HG03196 (cell line): ENCODE results near the gene SKOR1.

Source experiments
- ATAC-seq: cut with Tn5 transposase; IDR thresholded peaks from one replicate; pipeline ENCODE4 v1.9.1; 2021; ENCODE audit not compliant: unreplicated experiment

Gene SKOR1, protein sequence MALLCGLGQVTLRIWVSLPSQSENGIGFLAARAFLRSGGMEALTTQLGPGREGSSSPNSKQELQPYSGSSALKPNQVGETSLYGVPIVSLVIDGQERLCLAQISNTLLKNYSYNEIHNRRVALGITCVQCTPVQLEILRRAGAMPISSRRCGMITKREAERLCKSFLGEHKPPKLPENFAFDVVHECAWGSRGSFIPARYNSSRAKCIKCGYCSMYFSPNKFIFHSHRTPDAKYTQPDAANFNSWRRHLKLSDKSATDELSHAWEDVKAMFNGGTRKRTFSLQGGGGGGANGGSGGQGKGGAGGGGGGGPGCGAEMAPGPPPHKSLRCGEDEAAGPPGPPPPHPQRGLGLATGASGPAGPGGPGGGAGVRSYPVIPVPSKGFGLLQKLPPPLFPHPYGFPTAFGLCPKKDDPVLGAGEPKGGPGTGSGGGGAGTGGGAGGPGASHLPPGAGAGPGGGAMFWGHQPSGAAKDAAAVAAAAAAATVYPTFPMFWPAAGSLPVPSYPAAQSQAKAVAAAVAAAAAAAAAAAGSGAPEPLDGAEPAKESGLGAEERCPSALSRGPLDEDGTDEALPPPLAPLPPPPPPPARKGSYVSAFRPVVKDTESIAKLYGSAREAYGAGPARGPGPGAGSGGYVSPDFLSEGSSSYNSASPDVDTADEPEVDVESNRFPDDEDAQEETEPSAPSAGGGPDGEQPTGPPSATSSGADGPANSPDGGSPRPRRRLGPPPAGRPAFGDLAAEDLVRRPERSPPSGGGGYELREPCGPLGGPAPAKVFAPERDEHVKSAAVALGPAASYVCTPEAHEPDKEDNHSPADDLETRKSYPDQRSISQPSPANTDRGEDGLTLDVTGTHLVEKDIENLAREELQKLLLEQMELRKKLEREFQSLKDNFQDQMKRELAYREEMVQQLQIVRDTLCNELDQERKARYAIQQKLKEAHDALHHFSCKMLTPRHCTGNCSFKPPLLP

GRCh38 chr15:67824976-67825880 lies at the start of gene SKOR1:
Gene SKOR1 (plus strand): TSS chr15:67825509. CDS start chr15:67825603, 94 bp downstream.
- no peak for ATAC-seq

DNA sequence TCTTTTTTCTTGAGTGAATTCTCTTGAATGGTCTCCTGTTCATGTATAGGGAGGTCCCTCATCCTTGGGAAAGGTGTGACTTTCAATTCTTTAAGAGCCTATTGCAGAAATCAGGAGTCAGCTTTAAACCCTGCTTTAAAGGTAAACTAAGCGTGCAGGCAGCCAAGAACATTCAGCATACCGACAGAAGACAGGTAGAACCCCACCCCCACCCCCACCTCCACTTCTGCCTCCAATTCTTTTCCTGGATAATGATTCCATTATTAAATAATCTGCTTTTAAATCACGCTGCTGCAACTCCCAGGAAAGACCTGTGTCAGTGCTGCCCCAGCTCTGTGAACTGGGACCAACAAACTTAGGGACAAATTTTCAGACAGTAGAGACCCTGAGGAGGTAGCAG lies 49.3 kb upstream of the SKOR1 start:
- ATAC-seq = no peak

GRCh38 chr15:67776600-67776999 lies 48.7 kb upstream of the SKOR1 start:
- ATAC-seq = no peak

GRCh38 chr15:67777071-67777470 lies 48.2 kb upstream of the SKOR1 start:
- no peak for ATAC-seq

- ATAC-seq = no peak
Measured at GRCh38 chr15:67777773-67778172, 47.5 kb upstream of the SKOR1 start.

DNA sequence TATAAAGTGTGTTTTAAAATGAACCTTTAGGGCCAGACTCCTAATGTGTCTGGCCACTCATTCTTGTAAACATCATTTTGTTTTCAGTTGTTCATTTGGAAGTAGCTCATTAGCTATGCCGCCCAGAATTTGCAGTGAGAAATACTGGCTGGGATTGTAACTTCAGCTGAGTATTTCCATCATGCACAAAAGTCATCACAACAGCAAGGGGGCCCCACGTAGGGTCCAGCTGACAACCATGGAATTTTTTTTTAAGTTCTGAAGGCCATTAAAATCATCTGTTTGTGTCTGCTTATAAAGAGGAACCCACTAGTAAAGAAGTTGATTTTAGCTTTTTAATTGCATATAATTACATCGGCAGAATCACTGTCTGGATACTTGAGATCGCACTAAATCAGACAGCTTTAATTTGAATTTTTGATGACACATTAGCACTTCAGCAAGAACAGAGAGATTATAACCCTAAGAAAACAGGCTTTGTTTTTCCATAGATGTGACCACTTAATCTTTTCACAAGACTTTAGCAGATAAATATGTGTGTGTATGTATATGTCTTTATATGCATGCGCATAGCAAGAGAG lies 46.3 kb upstream of the SKOR1 start:
- ATAC-seq = no peak

DNA sequence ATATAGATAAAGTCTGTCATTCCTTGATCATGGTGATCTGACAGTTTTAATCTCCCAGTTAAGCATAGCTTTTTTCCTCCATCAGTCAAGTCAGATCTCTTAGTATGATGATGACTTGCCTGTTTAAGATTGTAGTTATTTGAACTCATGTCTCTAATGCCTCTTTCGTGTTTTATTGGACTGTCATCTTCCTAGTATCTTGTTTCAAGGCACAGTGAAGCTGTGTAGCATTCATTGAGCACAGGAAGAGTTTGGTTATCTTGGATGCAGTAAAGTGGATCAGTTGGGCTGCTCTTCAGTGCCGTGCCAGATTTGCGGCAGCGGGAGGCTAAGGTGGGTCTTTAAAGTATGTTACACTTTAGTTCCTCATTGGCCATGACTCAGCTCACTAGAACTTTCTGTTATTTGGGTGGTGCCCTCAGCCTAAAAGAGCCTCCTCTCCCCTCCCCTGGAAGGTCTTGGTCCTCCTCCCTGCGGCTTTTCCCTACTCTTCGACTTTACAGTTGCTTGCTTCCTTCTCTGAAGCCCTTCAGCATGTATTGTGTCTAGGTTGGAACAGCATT lies 45.7 kb upstream of the SKOR1 start:
- ATAC-seq = no peak

GRCh38 chr15:67781061-67781460 lies 44.2 kb upstream of the SKOR1 start:
- no peak for ATAC-seq

DNA sequence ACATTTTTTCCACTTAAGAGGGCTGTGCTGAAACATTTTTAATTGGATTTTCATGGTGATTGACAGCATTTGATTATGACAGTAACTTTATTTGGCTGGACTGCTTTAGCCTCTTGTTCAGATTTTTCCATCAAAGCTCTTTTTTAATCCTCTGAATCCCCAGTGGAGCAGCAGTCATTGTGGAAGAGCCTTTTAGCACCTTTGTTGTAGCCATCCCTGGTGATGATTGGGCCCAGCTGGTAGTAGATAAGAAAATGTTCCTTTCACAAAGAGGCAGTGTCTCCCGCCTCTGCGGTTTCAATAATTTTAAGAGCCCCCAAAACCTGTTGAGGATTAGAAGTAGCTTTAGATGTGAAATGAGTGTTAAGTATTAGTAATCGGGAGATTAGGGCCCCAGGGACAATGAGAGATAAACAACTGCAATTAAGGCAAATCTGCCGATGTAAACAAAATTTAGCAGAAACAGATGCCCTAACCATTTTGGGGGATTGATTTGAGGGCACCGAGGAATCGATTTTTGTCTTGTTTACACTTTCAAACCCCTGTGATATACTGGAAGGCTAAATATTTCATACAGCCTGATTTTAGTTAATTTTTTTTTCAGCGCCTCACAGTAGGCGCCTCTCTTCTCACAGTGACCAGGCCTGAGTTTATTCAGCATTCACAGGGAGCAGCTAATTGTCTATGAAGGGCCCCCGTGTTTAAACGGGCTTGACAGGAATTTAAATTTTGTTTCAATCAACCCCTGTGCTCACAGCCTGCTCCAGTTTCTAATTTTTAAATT lies 43.2 kb upstream of the SKOR1 start:
- ATAC-seq = no peak

DNA sequence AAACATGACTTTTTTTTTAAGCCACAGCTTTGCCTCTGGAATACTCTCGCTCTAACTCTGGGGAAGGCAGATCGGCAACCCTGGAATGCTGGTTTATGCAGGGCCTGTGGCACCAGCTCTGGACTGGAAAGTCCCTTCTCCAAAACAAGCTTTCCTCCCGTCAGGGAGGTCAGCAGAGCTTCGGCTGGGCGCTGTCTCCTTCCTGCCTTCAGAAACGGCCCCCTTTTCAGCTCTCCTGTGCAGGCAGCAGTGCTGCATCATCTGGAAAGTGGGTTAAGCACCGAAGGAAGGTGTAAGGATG lies 42.7 kb upstream of the SKOR1 start:
- no peak for ATAC-seq

DNA sequence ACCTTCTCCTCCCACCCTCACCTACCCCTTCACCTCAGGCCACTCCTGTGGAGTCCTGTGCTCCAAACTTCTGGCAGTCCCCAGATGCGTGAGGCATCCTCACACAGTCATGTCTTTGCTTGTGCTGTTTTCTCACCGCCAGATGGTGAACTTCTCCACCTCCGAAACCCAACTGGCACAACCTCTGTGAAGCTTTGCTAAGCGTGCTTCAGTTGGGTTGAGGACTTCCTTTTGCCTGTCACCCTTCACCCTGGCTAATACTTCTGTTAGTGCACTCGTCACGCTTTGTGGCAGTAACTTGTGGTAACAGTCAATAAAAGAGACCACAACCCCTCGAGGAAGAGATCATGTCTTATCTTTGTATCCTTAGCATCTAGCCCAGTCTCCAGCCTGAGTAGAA lies 42.0 kb upstream of the SKOR1 start:
- ATAC-seq = peak; percentile 54

DNA sequence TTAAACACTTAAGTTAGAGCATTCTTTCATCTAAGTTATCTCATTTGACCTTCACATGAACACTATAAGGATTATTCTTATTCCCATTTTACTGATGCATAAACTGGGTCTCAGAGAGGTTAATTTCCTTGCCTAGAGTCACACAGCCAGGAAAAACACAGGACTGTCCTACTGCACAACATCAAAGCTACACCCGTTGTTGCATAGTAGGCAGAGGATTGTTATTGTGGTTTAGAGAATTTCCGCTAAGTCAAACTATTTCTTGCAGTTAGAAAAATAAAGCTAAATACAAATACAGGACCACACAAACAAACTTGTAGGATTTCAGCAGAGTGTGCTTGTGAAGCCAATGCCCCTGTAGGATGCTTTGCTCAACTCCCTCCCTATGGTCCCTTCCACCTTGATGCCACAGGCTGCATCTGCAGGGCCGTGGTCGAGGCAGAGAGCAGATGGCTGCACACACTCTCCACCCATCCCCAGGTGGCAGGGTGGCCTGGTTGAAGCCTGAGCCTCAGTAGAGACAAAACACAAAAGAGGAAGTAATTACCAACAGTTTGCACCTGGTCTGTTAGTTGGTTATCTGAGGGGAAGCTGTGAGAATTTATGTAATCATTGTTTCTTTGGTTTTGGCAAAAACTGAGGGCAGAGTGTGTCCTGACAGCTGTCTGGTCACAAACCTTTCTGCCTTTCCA lies 41.1 kb upstream of the SKOR1 start:
- ATAC-seq = peak; percentile 72

GRCh38 chr15:67784856-67785430 lies 40.4 kb upstream of the SKOR1 start:
- ATAC-seq = peak; percentile 3

DNA sequence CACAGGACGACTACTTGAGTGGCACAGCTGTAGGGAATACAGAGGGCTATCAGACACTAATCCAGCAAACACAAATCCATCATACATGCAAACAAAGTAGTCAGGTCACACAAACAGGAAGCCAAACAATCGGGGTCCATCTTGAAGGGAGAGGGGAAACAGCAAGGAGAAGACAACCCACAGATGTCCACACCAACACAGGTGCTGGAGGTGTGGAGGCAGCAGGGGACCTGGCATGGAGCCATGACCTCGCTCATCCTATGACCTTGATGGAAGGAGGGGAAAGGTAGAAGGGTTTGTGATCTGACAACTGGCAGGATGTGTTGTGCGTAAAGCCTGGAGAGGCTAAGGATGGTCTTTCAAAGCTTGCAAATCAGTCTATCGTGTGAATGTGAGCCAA lies 39.9 kb upstream of the SKOR1 start:
- ATAC-seq = no peak

DNA sequence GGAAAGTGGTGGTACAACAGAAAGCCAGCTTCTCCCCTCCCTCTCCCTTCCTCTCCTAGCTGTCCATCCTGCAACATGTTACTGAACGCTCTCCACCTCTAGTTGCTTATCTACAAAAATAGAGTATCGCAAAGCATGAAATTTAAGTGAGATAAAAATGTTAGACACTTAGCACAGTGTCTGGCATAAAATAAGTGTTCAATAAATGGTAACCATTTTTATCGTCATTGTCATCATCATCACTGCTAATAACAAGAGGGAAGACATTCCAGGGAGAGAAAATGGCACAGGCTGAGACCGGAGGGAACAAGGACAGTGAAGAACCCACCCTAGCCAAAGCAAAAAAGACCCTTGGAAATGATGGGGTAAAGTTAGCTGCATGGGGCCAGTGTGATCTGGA lies 38.7 kb upstream of the SKOR1 start:
- no peak for ATAC-seq

DNA sequence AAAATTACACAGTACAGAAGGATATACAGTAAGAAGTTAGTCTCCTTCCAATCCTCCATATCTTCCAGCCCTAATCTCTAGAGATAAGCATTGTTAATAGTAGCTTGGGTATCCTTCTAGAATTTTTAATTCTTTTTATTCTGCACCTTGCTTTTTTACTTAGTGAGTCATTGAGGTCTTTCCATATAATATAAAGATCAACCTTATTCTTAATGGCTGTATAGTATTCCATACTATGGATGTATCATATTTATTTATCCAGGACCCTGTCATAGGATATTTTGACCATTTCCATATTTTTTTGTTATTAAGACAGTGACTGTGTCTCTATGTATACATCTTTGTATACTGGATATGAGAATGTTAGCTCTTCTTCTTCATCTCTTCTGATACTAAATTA lies 36.3 kb upstream of the SKOR1 start:
- ATAC-seq = no peak

DNA sequence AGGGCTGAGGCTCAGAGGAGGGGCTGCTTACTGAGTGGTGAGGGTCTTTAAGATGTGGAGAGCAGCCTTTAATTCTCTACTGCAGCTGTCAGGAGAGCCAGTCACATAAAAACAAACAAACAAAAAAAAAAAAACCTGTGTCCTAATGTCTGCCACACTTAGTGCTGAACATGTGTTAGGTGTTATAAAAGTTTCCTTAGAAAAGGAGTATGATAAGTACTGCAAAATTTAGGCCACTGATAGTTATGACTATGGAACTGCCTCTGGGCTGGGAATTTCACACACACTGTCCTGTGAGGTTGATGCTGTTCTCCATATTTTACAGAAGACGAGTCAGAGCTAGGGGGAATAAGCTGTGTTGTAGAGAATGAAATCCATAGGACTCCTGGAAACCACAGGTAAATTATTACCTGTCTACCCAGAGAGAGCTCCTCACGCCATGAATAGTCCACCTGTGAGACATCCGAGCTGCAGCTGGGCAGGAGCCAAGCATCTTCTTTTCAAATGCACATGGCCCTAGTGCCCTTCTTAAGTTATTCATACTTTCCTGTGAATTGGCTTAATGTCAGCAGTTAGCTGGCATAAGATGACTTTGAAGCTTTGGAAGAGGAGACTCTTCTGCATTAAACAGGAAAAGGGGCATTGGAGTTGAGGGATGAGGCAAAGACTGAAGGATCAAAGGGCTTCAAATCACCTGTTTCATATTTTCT lies 34.5 kb upstream of the SKOR1 start:
- ATAC-seq = no peak
